Bronchial epithelial cell (primary cell): Measurements from ENCODE around the gene HOATZ. TPM values are rescaled to one million over a fixed set of nuclear protein-coding genes. Genes with fewer than 3 reads are reported as not detected.

Experiments used
- DNase-seq: peaks from one replicate; pipeline ENCODE4 v3.0.0-alpha.2; 2010; ENCODE audit warnings: low read depth
- FAIRE-seq: peaks from 2 replicates; lab custom pipeline; 2011; peaks lifted over from hg19 to GRCh38; lab: Jason Lieb, UNC
- H3K27me3 ChIP-seq: 2 replicates; pipeline ENCODE4 v1.5.1; 2011; ENCODE audit warnings: low read length; ENCODE audit not compliant: control insufficient read depth, insufficient read depth
- H3K36me3 ChIP-seq: 2 replicates; pipeline ENCODE4 v1.5.1; 2011; ENCODE audit warnings: low read length; ENCODE audit not compliant: control insufficient read depth, insufficient read depth
- H3K4me3 ChIP-seq: 2 replicates; pipeline ENCODE4 v1.5.1; 2011; ENCODE audit warnings: mild to moderate bottlenecking, low read depth, low read length, control low read depth
- total RNA-seq: library from RNA; depleted of rRNA; stranded (reverse); fragments of >200 nt; gene quantifications from 2 replicates; pipeline ENCODE4 v1.2.1, GENCODE V29; 2014
- TF ChIP-seq, protein P1 (sequence below): IDR thresholded peaks from 2 replicates; pipeline ENCODE4 v1.5.1; 2011; ENCODE audit warnings: mild to moderate bottlenecking, moderate library complexity, low read length, control low read depth, inconsistent platforms; ENCODE audit not compliant: insufficient read depth, severe bottlenecking

HOATZ gene
- total RNA-seq, 1 donor from 2014 or later: not detected

- FAIRE-seq (no peak), DNase-seq (no peak)
- TF ChIP-seq, protein P1, sequence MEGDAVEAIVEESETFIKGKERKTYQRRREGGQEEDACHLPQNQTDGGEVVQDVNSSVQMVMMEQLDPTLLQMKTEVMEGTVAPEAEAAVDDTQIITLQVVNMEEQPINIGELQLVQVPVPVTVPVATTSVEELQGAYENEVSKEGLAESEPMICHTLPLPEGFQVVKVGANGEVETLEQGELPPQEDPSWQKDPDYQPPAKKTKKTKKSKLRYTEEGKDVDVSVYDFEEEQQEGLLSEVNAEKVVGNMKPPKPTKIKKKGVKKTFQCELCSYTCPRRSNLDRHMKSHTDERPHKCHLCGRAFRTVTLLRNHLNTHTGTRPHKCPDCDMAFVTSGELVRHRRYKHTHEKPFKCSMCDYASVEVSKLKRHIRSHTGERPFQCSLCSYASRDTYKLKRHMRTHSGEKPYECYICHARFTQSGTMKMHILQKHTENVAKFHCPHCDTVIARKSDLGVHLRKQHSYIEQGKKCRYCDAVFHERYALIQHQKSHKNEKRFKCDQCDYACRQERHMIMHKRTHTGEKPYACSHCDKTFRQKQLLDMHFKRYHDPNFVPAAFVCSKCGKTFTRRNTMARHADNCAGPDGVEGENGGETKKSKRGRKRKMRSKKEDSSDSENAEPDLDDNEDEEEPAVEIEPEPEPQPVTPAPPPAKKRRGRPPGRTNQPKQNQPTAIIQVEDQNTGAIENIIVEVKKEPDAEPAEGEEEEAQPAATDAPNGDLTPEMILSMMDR: no peak
- Histone ChIP-seq H3K27me3 (no peaks in the 10 kb centered on the region), H3K36me3 (no peaks in the 10 kb centered on the region), H3K4me3 (no peak overlapping the region)
Measured at GRCh38 chr11:111535281-111535680, 20.7 kb downstream of the HOATZ start.

DNA sequence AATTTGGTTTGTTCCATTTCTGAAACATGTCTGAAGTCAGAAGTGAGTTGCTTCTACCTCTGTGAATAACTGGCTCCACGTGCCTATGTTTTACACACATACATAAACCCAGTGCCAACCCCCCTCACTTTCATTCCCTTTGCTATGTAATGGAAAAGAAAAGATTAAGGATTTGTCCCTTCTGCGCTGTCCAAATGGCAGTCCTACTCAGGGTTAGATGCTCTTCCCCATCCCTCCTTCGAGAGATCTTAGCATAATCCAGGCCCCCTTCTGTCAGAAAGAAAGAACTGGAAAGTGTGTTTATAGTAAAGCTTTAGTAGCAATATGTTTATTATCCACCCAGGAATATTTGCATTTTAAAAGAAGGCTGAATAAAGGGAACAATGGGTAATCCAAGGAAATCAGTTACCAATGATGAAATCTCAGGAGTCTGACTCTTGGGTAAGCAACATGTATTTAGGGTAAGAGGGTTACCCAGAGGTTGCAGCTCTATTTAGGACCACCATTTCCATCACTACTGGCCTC, 22.8 kb downstream of the HOATZ start:
- Histone ChIP-seq H3K27me3 (no peaks in the 10 kb centered on the region), H3K36me3 (no peaks in the 10 kb centered on the region), H3K4me3 (no peak overlapping the region)
- FAIRE-seq (no peak), DNase-seq (no peak)
- TF ChIP-seq, protein P1: no peak

DNA sequence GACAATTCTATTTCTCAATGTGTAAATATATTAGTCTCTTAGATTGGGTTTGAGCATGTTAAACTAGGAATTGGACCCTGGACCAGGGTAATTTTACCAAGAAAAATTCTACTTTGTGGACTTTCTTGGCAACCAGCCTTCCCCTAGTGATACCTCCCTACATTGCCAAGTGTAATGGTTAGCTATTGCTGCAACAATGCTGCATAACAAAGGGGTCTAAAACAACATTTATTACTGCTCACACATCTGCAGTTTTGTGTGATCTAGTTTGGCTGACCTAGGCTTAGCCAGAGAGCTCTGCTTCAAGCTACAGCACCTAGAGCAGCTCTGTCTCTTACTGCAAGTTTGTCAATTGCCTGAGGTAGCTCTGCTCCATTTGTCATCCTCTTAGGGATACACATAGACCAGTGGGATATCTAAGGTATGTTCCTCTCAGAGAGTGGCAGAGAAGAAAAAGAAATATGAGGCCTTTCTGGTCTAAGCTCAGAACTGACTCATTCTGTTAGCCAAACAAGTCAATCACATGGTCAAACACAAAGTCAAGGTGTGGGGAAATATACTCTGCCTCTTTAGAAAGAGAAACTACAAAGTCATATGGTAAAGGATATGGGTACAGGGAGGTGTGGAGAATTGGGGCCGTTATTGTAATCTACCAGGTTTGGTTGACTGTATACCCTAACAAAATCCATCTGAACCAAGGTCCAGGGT, 24.0 kb downstream of the HOATZ start:
- FAIRE-seq (peak; percentile 75), DNase-seq (peak; percentile 88)
- no peak overlapping the region for H3K4me3 ChIP-seq
- no peaks in the 10 kb centered on the region for H3K36me3 ChIP-seq
- H3K27me3 ChIP-seq: no peaks in the 10 kb centered on the region
- TF ChIP-seq, protein P1: no peak

DNA sequence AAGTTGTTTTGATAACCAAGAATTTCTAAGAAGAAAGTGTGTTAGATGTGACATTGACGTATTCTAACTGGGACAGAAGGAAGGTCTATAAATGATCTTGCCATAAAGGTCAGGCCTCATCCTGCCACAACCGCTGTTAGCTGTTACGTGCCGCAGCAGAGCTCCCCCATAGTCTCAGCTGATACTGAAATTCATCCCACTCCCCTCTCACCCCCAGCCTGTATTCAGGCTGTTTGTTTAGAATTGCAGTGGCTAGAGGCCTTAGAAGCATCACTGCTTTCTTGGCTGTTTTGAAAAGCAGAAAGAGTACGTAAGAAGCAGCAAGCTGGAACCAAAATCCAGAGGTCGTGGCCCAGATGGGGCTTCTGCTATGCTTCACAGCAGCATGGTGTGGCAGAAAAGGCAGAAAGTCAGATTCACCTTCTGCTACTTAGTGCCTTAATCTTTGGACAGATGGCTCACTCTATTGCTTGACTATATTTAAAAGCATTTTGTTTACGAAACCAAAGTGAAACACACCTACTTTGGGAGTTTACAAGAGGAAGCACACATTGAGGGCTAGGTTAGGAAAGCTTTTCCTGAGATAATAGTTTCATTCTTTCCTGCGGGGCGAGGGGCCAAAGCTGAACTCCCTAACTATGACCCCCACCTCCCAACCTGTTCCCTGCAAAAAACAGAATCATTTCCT, 25.0 kb downstream of the HOATZ start:
- no peaks in the 10 kb centered on the region for H3K36me3 ChIP-seq
- DNase-seq: no peak
- TF ChIP-seq, protein P1: no peak
- no peak overlapping the region for H3K4me3 ChIP-seq
- H3K27me3 ChIP-seq: no peaks in the 10 kb centered on the region
- no peak for FAIRE-seq

- Histone ChIP-seq H3K36me3 (no peaks in the 10 kb centered on the region), H3K27me3 (no peaks in the 10 kb centered on the region), H3K4me3 (peak within 1 kb of the TSS; percentile 44)
- TF ChIP-seq, protein P1: no peak
- FAIRE-seq (no peak), DNase-seq (no peak)
Measured at GRCh38 chr11:111540114-111540936, 25.7 kb downstream of the HOATZ start, which contains the start of gene LAYN. TSS of gene LAYN (plus strand) at chr11:111540720. CDS start at chr11:111540844, 124 bp downstream.
